ENCODE data around the gene TMEM145. TPM values are rescaled to one million over a fixed set of nuclear protein-coding genes. Genes with fewer than 3 reads are reported as not detected.

TMEM145 gene
- total RNA-seq, 6 experiments from 2014 or later: 0.10 to 0.16 (median 0.12) TPM; not detected in 3

DNA sequence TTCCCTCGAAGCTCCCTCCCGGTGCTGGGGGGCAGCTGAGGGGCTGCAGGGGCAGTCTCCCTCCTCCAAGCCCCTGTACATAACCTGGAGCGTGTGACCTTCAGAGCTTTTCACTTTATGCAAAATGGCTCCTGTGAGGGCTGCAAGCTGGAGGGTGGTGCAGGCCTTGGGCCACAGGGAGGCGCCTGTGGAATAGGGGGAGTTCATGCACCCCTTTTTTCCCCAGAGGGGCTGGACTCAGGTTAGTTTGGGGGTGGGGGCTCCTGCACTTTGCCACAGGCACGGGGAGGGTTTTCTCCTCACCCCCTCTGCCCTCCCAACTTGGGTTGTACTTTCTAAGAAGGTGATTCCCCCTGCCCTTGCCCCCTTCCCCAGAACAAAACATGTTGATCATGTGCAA, 17.8 kb upstream of the TMEM145 start:
- H3K27ac ChIP-seq: no peak overlapping the region
- no CpG with 5 or more reads among the region's 5 CpGs for WGBS (ENCODE audit: insufficient coverage, low coverage, low lambda C conversion rate, missing lambda C conversion rate)
- intact Hi-C loops (cut with DNase I): loop anchor here in 1 of 2 donors (10.0 kb wide), 1 partner anchor 51 kb away; the partner anchor contains the start of gene GSK3A
- peaks cover 0 to 32% (median 15%) of the 10 kb centered on the region in 4 donors for H3K36me3 ChIP-seq
- H3K9me3 ChIP-seq: no peaks in the 10 kb centered on the region
- ATAC-seq (no peak), DNase-seq (peak in 1 of 3 donors; percentile 19)
- TF ChIP-seq POLR2A (IDR thresholded peaks at IDR 0.05): no peak
- no peak for TF ChIP-seq CTCF (IDR thresholded peaks at IDR 0.05)
- H3K27me3 ChIP-seq: no peaks in the 10 kb centered on the region
- peaks cover 0 to 9% (median 0%) of the 10 kb centered on the region in 4 donors for H3K4me1 ChIP-seq
- no peak overlapping the region for H3K4me3 ChIP-seq

GRCh38 chr19:42295831-42296525, 17.1 kb upstream of the TMEM145 start:
- peaks cover 0 to 26% (median 11%) of the 10 kb centered on the region in 4 donors for H3K36me3 ChIP-seq
- TF ChIP-seq POLR2A (IDR thresholded peaks at IDR 0.05) (no peak), CTCF (IDR thresholded peaks at IDR 0.05) (peak; percentile 82 to 93 (median 90))
- peaks cover 0 to 9% (median 0%) of the 10 kb centered on the region in 4 donors for H3K4me1 ChIP-seq
- H3K27ac ChIP-seq: no peak overlapping the region
- H3K4me3 ChIP-seq: no peak overlapping the region
- peak; percentile 79 to 84 (median 82) for DNase-seq
- 100% methylated on average over 1 of the region's 6 CpGs for WGBS (ENCODE audit: insufficient coverage, low coverage, low lambda C conversion rate, missing lambda C conversion rate)
- intact Hi-C loops (cut with DNase I): loop anchor here in 1 of 2 donors (10.0 kb wide), 1 partner anchor 51 kb away; the partner anchor contains the start of gene GSK3A
- no peaks in the 10 kb centered on the region for H3K9me3 ChIP-seq
- H3K27me3 ChIP-seq: no peaks in the 10 kb centered on the region
- ATAC-seq: peak; percentile 77 to 85 (median 80)

- Histone ChIP-seq H3K27ac (no peak overlapping the region), H3K36me3 (peaks cover 0 to 19% (median 5%) of the 10 kb centered on the region in 4 donors), H3K4me3 (no peak overlapping the region), H3K27me3 (no peaks in the 10 kb centered on the region), H3K9me3 (no peaks in the 10 kb centered on the region), H3K4me1 (peaks cover 0 to 9% (median 0%) of the 10 kb centered on the region in 4 donors)
- ATAC-seq (no peak), DNase-seq (no peak)
- intact Hi-C loops (cut with DNase I): loop anchor here in 1 of 2 donors (10.0 kb wide), 1 partner anchor 52 kb away; the partner anchor contains the start of gene GSK3A
- TF ChIP-seq POLR2A (IDR thresholded peaks at IDR 0.05): no peak
- TF ChIP-seq CTCF (IDR thresholded peaks at IDR 0.05): no peak
- 94% methylated on average over 2 of the region's 15 CpGs for WGBS (ENCODE audit: insufficient coverage, low coverage, low lambda C conversion rate, missing lambda C conversion rate)
Measured at GRCh38 chr19:42297039-42297438, 16.1 kb upstream of the TMEM145 start.

DNA sequence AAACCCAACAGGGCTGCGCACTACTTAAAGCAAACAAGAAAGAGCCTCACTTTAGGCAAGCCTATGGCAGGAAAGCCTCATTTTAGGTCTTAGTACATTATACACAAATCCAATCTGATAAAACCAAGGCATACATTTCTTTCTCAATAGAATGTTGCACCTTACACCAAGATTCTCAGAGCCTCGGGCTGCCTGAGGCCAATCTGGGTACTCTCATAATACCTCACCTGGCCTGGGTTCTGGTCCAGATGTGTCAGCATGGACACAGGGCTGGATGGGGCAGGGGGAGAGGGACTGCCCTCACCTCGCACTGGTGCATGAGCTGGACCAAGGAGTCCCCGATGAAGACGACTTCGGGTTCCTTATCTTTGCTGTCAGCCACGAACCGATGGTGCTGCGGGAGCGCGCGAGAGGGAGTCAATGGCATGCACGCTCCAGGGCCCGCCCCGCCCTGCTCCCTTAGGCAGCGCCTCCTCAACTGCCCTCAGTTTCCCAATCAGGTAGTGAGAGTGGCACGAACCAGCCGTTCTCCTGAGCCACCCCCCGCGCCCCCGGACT, 11.4 kb upstream of the TMEM145 start, which contains the start of gene PRR19:
PRR19 (plus strand) TSS at position 487 of the 558 bp plus-strand sequence. CDS start 7,453 bp downstream, outside the sequence.
- Histone ChIP-seq H3K9me3 (no peaks in the 10 kb centered on the region), H3K4me1 (peaks cover 0 to 9% (median 0%) of the 10 kb centered on the region in 4 donors), H3K4me3 (peak within 1 kb of the TSS; percentile 44 to 53 (median 52)), H3K27ac (no peak within 1 kb of the TSS), H3K27me3 (no peaks in the 10 kb centered on the region), H3K36me3 (no peaks in the 10 kb centered on the region)
- intact Hi-C loops (cut with DNase I): no loop called here
- no peak for TF ChIP-seq CTCF (IDR thresholded peaks at IDR 0.05)
- TF ChIP-seq POLR2A (IDR thresholded peaks at IDR 0.05): no peak
- DNase-seq (peak in 1 of 3 donors; percentile 40), ATAC-seq (peak in 3 of 4 donors; percentile 1 to 4 (median 4))
- 14% methylated on average over 16 of the region's 21 CpGs for WGBS (ENCODE audit: insufficient coverage, low coverage, low lambda C conversion rate, missing lambda C conversion rate)
